Smooth muscle cell (in vitro differentiated cells): ENCODE results near the gene TYW1B. TPM values are rescaled to one million over a fixed set of nuclear protein-coding genes. Genes with fewer than 3 reads are reported as not detected.
"Not testable (repeated sequence)": the region's sequence is repeated elsewhere in the genome, so short reads cannot be mapped to it uniquely, and the experiment has no call there.

Experiments
- DNase-seq: peaks from one replicate; lab custom pipeline; 2025; ENCODE audit not compliant: unreplicated experiment; lab: John Stamatoyannopoulos, UW
- H2AFZ ChIP-seq: fragments of 200-600 bp; sonication (generic); 2 replicates; pipeline ENCODE4 v1.6.0; 2016; ENCODE audit warnings: antibody characterized with exemption, low read depth, mild to moderate bottlenecking
- H3F3A ChIP-seq: fragments of 200-600 bp; sonication (generic); 2 replicates; pipeline ENCODE4 v1.6.0; 2017; ENCODE audit warnings: antibody characterized with exemption, low read depth
- H3K27ac ChIP-seq: fragments of 200-600 bp; sonication (generic); 2 replicates; pipeline ENCODE4 v1.5.1; 2016; ENCODE audit warnings: low read depth, mild to moderate bottlenecking
- H3K27me3 ChIP-seq: fragments of 200-600 bp; sonication (generic); 2 replicates; pipeline ENCODE4 v1.6.1; 2016; ENCODE audit warnings: low read depth, mild to moderate bottlenecking
- H3K36me3 ChIP-seq: fragments of 200-600 bp; sonication (generic); 2 replicates; pipeline ENCODE4 v1.5.1; 2016; ENCODE audit warnings: low read depth
- H3K4me1 ChIP-seq: fragments of 200-600 bp; sonication (generic); 2 replicates; pipeline ENCODE4 v1.5.1; 2016; ENCODE audit warnings: low read depth
- H3K4me2 ChIP-seq: fragments of 200-600 bp; sonication (generic); 2 replicates; pipeline ENCODE4 v1.6.0; 2016; ENCODE audit warnings: mild to moderate bottlenecking
- H3K4me3 ChIP-seq: fragments of 200-600 bp; sonication (generic); 2 replicates; pipeline ENCODE4 v1.5.1; 2016; ENCODE audit warnings: mild to moderate bottlenecking
- H3K79me2 ChIP-seq: fragments of 200-600 bp; sonication (generic); 2 replicates; pipeline ENCODE4 v1.6.0; 2016; ENCODE audit warnings: low read depth, mild to moderate bottlenecking
- H3K9ac ChIP-seq: fragments of 200-600 bp; sonication (generic); 2 replicates; pipeline ENCODE4 v1.6.0; 2016; ENCODE audit warnings: low read depth
- H3K9me3 ChIP-seq: fragments of 200-600 bp; sonication (generic); replicated peaks from 2 replicates; pipeline ENCODE4 v1.5.1; 2016; ENCODE audit warnings: low read depth
- H4K20me1 ChIP-seq: fragments of 200-600 bp; sonication (generic); 2 replicates; pipeline ENCODE4 v1.6.0; 2016; ENCODE audit warnings: low read depth
- WGBS: methylation state at CpG from one replicate; pipeline ENCODE4 v1.1.7; 2016; ENCODE audit warnings: low lambda C conversion rate; 5-methylcytosine and 5-hydroxymethylcytosine counted together
- polyA plus RNA-seq: library from polyadenylated mRNA; unstranded; fragments of >200 nt; fragmentation: Nextera tagmentation; extraction: Ambion mirVana; gene quantifications from 2 replicates; pipeline ENCODE4 v1.2.1, GENCODE V29; 2016
- total RNA-seq: library from RNA; depleted of rRNA; stranded (reverse); fragments of >200 nt; gene quantifications from 2 replicates; pipeline ENCODE4 v1.2.3, GENCODE V29; 2014

Gene TYW1B
- total and polyA plus RNA-seq, 2 experiments from 2014 or later, result 0.40 to 0.75 TPM

GRCh38 chr7:72730815-72731214 lies 97.2 kb downstream of the TYW1B start:
- not testable (repeated sequence) for DNase-seq, H3K79me2 ChIP-seq, H3K4me2 ChIP-seq, H3K36me3 ChIP-seq, H3K9ac ChIP-seq, H4K20me1 ChIP-seq, H3K4me1 ChIP-seq, H3K4me3 ChIP-seq, H3K9me3 ChIP-seq, H3K27ac ChIP-seq, H3F3A ChIP-seq, H3K27me3 ChIP-seq, H2AFZ ChIP-seq
- WGBS, result 81% methylated on average over 2 of the region's 2 CpGs

DNA sequence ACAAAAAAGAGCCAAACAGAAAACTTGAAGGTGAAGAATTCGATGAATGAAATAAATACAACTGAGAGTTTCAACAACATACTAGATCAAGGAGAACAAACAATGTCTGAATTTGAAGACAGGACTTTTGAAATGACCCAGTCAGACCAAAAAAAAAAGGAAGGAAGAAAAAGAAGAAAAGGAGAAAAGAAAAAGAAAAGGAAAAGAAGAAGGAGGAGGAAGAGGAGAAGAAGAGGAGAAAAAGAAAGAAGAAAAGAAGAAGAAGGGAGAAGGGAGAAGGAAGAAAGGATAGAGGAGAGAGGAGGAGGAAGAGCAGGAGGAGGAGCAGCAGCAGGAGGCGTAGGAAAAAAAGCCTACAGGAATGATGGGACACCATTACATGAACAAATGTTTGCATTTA lies 97.6 kb downstream of the TYW1B start:
- H3K9ac ChIP-seq, H3K79me2 ChIP-seq, H3K4me2 ChIP-seq, H2AFZ ChIP-seq, H3K4me3 ChIP-seq, H3K36me3 ChIP-seq, H3F3A ChIP-seq, H3K27ac ChIP-seq, DNase-seq, H4K20me1 ChIP-seq, H3K27me3 ChIP-seq, H3K4me1 ChIP-seq, H3K9me3 ChIP-seq: not testable (repeated sequence)
- 90% methylated on average over 2 of the region's 2 CpGs for WGBS

- not testable (repeated sequence) for H3K79me2 ChIP-seq, H4K20me1 ChIP-seq, H3K9ac ChIP-seq, H3F3A ChIP-seq, H3K36me3 ChIP-seq, H3K4me1 ChIP-seq, H3K27ac ChIP-seq, H2AFZ ChIP-seq, H3K27me3 ChIP-seq, DNase-seq, H3K9me3 ChIP-seq, H3K4me3 ChIP-seq, H3K4me2 ChIP-seq
- 91% methylated on average over 2 of the region's 2 CpGs for WGBS
Observed at GRCh38 chr7:72729130-72729529, 98.9 kb downstream of the TYW1B start.

DNA sequence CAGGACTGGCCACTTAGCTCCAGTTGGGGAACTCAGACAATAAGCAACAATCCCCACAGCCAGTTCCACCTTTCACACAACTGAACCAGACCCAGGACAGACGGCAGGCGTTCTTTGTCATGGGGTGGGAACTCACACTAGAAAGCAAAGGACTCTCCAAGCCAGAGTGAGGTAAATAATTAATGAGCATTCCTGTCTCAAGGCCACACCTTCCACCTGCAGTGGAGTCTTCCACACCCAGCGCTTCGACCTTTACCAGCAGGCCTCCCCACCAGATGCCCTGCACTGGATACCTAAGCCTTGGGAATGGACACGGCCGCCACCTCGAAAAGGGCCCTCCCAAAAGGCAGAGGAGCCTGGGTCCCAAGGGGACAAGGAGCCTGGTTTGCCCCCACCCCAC lies 105.3 kb downstream of the TYW1B start:
- not testable (repeated sequence) for H3K4me1 ChIP-seq, H3K27me3 ChIP-seq, H3K9ac ChIP-seq, H3K4me2 ChIP-seq, H2AFZ ChIP-seq, H3F3A ChIP-seq, H4K20me1 ChIP-seq, H3K4me3 ChIP-seq, H3K9me3 ChIP-seq, DNase-seq, H3K36me3 ChIP-seq, H3K79me2 ChIP-seq, H3K27ac ChIP-seq
- WGBS, result 80% methylated on average over 7 of the region's 7 CpGs

GRCh38 chr7:72720890-72721289 lies 107.1 kb downstream of the TYW1B start:
- not testable (repeated sequence) for H3F3A ChIP-seq, H3K9ac ChIP-seq, H4K20me1 ChIP-seq, H3K4me3 ChIP-seq, H3K79me2 ChIP-seq, H2AFZ ChIP-seq, H3K4me2 ChIP-seq, H3K36me3 ChIP-seq, H3K27ac ChIP-seq, H3K9me3 ChIP-seq, H3K4me1 ChIP-seq, H3K27me3 ChIP-seq, DNase-seq
- 97% methylated on average over 4 of the region's 4 CpGs for WGBS

GRCh38 chr7:72717252-72717774 lies 110.7 kb downstream of the TYW1B start:
- H3K9me3 ChIP-seq, H3K27me3 ChIP-seq, H3K4me3 ChIP-seq, H3K4me1 ChIP-seq, H3K9ac ChIP-seq, H3K4me2 ChIP-seq, DNase-seq, H3F3A ChIP-seq, H3K36me3 ChIP-seq, H4K20me1 ChIP-seq, H3K27ac ChIP-seq, H3K79me2 ChIP-seq, H2AFZ ChIP-seq: not testable (repeated sequence)
- 76% methylated on average over 6 of the region's 6 CpGs for WGBS

DNA sequence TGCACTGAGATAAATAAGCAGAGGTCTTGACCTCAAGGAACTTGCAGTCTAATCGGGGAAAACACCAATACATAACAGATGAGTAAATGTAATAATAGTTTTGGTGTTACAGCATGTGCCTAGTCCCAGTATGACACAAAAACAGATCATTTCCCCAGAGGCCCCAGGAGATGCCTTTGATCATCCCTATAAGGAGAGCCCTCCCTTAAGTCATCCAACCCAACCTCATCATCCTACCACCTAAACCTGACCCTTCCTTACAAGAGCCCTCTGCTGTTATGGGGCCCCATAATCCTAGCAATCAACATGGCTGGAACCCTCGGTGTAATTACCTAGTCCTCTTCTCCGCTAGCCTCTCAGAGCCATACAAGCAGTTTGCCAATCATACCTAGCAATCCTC lies 116.1 kb downstream of the TYW1B start:
- 95% methylated on average over 3 of the region's 3 CpGs for WGBS
- not testable (repeated sequence) for H3K79me2 ChIP-seq, H3K9me3 ChIP-seq, DNase-seq, H3K27ac ChIP-seq, H3K27me3 ChIP-seq, H3F3A ChIP-seq, H3K9ac ChIP-seq, H3K4me1 ChIP-seq, H3K36me3 ChIP-seq, H3K4me3 ChIP-seq, H2AFZ ChIP-seq, H3K4me2 ChIP-seq, H4K20me1 ChIP-seq
